HG03460 (cell line): ENCODE results near the gene PPP6R3.

Experiments
- ATAC-seq: cut with Tn5 transposase; IDR thresholded peaks from one replicate; pipeline ENCODE4 v1.9.1; 2021; ENCODE audit not compliant: unreplicated experiment

PPP6R3 gene

GRCh38 chr11:68661697-68662603 lies 201.4 kb downstream of the PPP6R3 start:
- no peak for ATAC-seq

GRCh38 chr11:68663482-68664010 lies 203.0 kb downstream of the PPP6R3 start:
- ATAC-seq = no peak

GRCh38 chr11:68664141-68664540 lies 203.6 kb downstream of the PPP6R3 start:
- ATAC-seq = no peak

DNA sequence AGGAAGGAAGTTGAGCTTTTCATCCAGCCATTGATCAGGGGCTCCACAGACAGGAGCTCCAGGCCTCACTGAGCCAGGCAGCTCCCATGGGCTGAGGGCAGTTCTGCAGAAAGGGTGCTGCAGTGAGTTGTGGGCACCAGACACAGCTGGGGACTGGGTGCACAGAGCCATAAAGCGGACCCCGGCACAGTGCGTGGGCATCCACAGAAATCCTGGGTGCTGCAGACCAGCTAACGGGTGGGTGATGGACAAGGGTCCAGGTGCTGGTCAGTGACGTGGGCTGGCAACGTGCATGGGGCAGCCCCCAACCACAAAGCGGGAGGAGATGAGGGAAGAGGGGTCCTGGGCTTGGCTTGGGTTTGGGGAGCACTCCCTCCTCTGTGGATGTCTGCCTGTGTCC lies 204.4 kb downstream of the PPP6R3 start:
- ATAC-seq = no peak
